GM21360 (cell line): ENCODE results near the gene CCN6.
A peak's percentile ranks its signal among the peaks of the same experiment; 100 is the strongest.
"Not testable (repeated sequence)": the region's sequence is repeated elsewhere in the genome, so short reads cannot be mapped to it uniquely, and the experiment has no call there.

Experiments used
- ATAC-seq: cut with Tn5 transposase; IDR thresholded peaks from one replicate; pipeline ENCODE4 v1.9.1; 2021; ENCODE audit warnings: mild to moderate bottlenecking, moderate library complexity; ENCODE audit not compliant: unreplicated experiment

Gene CCN6

DNA sequence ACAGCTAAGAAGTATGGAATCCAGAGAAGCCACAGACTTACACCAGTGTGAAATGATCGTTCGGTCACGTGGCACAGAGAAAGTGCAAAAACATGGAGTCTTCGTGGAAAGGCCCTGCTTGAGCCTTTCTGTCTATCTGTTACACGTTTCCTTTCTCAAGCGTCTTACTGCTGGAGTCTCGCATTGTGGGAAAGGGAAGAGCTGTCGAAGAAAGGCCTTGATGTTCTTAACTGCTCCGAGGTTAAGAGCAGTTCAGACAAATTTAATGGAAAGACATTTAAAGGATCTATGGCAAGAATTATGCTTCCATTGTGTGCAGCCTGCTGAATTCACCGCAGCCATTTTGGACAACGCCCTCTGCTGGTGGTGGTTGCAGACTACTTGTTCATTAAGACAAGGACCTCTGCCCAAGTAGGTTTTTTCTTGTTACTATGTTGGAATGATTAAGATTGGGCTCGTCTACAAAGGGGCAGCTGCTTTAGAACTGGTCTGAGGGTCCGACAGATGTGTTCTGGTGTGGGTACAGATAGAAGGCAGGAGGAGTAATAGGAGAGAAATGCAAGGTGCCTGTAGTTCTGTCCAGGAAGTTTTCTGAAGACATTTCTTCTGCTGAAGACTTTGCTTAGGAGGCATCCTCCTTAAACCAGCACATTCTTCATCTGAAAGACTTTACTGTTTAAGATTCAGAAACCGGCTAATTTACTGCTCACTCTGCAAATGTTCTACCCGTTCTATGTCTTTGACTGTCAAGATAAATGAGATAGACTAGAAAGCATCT lies 24.7 kb upstream of the CCN6 start:
- peak; percentile 73 for ATAC-seq

GRCh38 chr6:112030206-112030960 lies 23.5 kb upstream of the CCN6 start:
- ATAC-seq = no peak

DNA sequence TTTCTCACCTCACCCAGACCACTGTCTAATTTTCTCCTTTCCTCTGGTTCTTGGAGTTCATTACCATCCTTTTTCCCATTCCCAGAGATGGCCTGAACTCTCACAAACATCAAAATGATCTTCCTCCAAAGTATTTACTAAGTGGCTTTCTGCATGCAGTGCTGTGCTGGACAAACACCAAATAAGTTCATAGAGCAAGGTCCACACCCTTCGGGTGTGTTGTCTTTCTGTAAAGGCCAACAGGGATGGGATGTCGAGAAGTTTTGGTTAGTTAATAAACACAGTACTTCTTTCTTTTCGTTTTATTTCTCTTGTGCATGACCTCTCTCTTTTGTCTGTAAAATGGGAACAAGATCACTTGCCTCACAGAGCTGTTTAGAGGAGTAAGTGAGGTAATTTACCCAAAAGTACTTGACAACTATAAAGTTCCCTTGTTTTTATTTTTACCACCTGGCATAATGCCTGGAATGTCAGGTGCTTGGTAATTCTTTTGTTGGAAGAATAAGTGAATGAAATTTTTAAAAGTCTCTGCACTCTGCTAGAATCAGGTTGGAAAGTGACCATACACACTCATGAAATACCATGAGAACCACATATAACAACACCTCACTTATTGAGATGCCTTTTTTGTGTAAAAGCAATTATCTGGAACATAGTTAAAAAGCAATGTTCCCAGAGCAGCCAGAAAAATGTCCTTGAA lies 22.8 kb upstream of the CCN6 start:
- ATAC-seq = no peak

GRCh38 chr6:112031960-112032359 lies 21.9 kb upstream of the CCN6 start:
- no peak for ATAC-seq

- no peak for ATAC-seq
These were observed 21.2 kb upstream of the CCN6 start for GRCh38 chr6:112032728-112033127.

GRCh38 chr6:112033791-112034615 lies 19.9 kb upstream of the CCN6 start:
- ATAC-seq = no peak

- ATAC-seq = no peak
These were observed 19.3 kb upstream of the CCN6 start for GRCh38 chr6:112034616-112034995.

GRCh38 chr6:112036088-112036637 lies 17.7 kb upstream of the CCN6 start:
- ATAC-seq = no peak

- ATAC-seq = no peak
These were observed 16.1 kb upstream of the CCN6 start for GRCh38 chr6:112037783-112038216.

DNA sequence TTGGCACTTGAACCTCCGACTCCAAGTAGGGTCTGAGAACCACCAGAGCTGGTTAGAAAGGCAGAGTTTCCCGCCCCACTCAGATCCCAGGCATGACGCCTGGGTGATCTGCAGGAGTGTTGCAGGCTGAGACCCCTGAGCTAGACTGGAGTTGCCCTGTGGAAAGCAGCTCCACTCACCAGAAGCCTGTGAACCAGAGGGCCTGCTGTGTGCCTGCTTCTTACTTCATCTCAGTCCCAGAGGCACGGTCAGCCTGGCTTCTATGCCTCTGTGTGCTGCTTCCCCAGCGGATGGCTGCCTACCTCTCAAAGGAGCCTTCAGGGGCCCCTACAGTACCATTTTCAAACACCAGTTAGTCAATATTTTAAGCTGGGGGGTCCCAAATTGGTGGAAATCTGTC lies 15.6 kb upstream of the CCN6 start:
- ATAC-seq = no peak

- no peak for ATAC-seq
These were observed 15.0 kb upstream of the CCN6 start for GRCh38 chr6:112038756-112039430.

DNA sequence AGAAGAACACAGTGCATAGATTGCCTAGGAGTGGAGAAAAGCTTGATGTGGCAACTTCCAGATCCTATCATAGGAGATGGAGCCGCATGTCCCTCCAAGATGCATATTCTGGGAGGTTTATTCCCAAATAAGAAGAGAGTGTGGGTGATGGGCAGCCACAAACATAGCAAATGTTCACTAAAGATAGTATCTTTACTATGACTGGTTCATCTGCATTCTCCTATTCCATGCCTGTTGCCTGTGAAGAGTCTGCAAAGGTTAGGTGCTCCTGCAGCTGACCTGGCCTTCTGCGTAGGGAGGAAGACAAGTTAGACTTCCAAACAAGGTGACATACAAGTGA lies 14.5 kb upstream of the CCN6 start:
- no peak for ATAC-seq

DNA sequence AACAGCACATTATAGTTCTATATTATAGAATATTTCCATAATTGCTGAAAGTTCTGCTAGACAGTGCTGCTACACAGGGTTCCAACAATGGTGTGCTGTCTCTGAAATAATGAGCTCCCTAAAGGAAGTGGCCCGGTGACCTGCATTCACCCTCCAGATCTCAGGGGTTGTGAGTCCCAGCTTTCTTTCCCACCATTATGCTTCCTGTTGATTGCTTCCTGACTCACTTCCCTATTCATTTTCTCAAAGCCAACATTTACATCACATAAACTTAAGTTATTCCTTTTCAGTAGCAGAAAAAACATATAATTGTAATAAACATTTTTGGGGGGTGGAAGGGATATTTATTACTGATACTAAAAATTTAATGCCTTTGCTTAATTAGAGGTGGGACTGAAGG lies 12.9 kb upstream of the CCN6 start:
- ATAC-seq = no peak

GRCh38 chr6:112041535-112041934 lies 12.4 kb upstream of the CCN6 start:
- no peak for ATAC-seq

GRCh38 chr6:112043032-112044007 lies 10.6 kb upstream of the CCN6 start:
- peak; percentile 93 for ATAC-seq

GRCh38 chr6:112044196-112044595 lies 9.7 kb upstream of the CCN6 start:
- no peak for ATAC-seq

- no peak for ATAC-seq
These were observed 9.0 kb upstream of the CCN6 start for GRCh38 chr6:112044856-112045255.

DNA sequence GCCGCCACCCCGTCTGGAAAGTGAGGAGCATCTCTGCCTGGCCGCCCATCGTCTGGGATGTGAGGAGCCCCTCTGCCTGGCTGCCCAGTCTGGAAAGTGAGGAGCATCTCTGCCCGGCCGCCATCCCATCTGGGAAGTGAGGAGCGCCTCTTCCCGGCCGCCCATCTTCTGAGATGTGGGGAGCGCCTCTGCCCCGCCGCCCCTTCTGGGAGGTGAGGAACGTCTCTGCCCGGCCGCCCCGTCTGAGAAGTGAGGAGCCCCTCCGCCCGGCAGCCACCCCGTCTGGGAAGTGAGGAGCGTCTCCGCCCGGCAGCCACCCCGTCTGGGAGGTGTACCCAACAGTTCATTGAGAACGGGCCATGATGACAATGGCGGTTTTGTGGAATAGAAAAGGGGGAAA lies 6.4 kb upstream of the CCN6 start:
- not testable (repeated sequence) for ATAC-seq
